SHP77 treated with DMSO at 0.1 percent for 48 hours (cell line): ENCODE results near the gene AVPI1.
"Not testable (repeated sequence)": the region's sequence is repeated elsewhere in the genome, so short reads cannot be mapped to it uniquely, and the experiment has no call there.

ENCODE experiments used
- DNase-seq: peaks from one replicate; lab custom pipeline; 2025; lab: John Stamatoyannopoulos, UW

AVPI1 gene

DNA sequence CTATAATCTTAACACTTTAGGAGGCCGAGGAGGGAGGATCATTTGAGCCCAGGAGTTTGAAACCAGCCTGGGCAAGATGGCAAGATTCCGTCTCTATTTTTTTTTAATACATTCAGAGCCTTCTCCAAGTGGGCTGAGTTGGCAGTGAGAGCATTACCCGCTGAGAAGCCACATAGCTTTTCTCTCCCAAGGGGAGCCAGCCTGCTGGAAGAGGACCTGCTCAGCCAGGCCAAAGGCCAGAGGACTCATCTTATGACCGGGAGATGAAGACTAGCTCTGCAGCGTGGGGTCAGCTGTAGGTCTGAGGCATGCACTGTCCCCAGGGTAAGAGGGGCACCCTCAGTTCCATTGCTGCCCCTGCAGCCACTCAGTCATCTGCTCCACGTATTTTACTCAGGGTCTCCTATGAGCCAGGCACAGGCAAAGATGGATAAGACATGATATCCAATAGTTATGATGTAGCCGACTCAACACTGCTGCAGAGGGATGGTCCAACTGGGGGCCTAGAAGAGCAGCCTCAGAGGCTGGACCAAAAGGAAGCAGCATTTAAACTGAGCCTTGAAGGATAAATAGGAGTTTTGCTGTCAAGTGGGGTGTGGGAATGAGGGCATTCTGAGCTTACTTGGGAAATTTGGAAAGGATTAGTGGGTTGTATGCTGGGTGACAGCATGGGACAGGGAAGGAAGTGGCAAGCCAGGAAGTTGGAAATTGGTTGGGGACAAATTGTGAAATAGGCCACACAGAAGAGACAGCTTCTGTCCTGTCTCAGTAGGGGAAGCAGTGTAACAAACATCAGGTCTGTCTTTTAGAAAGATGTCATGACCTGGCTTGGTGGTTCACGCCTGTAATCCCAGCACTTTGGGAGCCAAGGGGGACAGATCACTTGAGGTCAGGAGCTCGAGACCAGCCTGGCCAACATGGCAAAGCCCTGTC is 24.9 kb upstream of the AVPI1 start:
- DNase-seq, result no peak

DNA sequence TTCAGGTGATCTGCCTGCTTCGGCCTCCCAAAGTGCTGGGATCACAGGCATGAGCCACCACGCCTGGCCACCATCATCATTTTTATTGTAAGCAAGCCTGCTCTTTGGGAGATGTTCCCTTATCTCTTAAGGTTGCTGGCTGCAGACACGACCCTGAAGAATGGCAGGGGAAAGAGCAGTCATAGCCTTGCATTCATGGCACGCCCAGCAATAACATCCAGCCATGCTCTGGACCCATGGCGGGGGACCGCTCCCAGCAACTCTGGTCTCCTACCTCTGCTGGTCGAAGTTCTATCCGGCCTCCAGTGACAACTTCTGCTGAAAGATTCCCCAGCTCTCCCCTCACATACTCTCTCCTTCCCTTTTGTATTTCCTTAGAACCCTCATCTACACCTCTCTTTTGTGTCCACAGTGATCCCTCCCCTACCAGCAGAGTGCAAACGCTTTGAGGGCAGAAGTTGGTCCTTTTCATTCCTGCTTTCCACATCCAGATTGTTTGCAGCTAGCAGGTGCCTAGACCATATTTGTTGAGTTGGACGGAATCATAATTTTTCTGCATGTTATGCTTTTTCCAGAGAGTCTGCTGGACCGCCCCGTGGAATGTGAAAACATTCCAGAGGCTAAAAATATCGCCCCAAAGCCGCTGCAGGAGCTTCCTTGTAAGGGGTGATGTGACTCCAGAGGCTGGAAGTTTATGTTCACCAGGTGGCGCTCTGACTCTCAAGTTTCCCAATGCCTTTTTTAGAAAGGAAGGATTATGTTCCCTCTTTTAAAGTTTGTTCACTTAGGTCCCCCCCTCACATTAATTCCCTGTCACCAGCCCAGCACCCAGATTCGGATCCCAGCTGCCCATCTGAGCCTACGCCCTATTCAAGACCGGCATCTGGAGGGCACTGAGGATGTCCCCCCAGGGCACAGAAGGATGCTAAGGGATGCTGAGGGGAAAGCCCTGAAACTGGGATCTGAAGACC is 22.2 kb upstream of the AVPI1 start:
- no peak for DNase-seq

DNA sequence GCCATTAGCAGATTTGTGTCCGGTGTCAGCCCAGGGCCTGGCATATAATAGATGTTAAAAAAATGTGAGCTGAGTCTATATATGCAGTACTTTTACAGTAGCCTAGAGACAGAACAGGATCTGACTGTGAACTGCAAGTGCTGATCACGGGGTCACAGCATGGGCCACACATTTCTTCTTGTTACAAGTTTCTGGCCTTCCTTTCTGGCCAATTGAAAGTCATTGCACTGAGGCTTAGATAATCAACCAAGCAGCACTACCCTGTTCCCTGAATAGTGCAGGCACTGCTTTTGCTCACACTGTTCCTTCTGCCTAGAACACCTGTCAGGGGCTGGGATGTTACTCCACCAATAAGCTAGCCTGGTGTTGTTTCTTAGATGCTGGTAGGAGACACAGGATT is 21.1 kb upstream of the AVPI1 start:
- DNase-seq, result no peak

DNA sequence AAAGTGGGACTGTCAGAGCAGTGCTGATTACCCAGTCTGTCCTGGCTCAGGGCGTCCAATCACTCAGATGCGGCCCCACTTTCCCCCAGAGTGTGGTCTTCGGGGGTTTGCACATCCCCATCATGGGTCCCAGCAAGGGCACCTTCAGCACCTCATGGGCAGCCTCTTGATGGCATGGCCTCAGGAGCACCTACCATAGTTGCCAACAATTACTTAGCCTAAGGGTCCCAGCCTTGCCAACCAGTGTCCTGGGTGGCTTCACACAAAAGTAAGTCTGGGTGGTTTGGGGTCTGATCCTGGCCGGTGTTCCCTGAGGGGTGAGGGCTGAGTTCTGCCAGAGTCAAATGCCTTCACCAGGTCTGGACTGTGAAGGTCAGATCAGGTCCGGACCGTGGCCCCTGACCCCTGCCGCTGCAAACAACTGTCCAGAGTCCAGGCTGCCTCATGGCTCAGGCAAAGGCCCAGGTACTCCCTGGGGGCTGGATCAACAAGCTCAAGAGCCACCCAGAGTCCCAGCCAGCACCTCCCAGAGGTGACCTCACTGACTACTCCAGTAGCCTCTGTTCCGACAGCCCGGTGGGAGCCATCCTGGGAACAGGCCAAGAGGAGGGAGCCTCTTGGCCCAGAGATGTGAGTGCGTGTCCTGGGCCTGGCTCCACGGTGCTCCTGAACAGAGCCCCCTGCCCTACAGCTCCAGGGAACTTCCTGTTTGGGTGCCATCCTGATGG is 20.3 kb upstream of the AVPI1 start:
- no peak for DNase-seq

DNA sequence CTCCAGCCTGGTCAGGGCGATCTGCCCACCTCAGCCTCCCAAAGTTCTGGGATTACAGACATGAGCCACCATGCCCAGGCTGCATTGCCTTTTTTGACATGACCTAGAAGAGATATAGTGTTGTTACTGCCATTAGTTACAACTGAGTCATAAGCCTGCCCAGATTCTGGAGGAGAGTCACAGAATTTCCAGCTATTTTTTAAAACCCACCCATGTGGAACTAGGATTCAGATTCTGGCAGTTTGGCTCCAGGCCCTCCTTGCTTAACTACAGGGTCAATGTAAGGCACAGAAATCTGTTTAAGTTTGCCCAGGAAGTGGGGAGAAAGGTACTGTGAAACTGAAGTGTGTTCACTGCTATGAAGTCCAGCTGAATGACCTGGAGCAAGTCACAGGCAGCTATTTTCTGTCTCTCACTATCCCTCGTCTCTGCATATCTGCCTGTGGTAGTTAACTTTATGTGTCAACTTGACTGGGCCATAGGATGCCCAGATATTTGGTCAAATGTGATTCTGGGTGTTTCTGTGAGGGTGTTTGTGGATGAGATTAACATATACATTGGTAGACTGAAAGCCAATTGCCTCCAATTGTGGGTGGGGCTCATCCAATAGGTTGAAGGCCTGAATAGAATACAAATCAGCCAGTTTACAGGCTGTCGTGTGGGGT is 18.1 kb upstream of the AVPI1 start:
- no peak for DNase-seq

DNA sequence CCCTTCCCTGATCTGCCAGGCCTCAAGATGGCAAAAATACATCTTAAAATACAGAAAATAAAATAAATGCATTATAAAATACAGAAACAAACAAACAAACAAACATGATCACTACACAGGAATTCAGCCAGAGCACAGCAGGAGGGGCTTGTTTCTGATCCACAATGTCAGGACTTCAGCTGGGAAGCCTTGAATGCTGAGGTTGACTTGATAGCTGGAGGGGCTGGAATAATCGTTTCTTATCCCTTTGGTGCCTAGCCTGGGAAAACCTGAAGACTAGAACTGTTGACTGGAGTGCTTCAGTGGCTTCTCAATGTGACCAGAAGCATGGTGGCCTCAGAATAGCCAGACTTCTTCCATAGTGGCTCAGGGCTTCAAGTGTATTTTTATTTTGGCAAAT is 17.3 kb upstream of the AVPI1 start:
- no peak for DNase-seq

DNA sequence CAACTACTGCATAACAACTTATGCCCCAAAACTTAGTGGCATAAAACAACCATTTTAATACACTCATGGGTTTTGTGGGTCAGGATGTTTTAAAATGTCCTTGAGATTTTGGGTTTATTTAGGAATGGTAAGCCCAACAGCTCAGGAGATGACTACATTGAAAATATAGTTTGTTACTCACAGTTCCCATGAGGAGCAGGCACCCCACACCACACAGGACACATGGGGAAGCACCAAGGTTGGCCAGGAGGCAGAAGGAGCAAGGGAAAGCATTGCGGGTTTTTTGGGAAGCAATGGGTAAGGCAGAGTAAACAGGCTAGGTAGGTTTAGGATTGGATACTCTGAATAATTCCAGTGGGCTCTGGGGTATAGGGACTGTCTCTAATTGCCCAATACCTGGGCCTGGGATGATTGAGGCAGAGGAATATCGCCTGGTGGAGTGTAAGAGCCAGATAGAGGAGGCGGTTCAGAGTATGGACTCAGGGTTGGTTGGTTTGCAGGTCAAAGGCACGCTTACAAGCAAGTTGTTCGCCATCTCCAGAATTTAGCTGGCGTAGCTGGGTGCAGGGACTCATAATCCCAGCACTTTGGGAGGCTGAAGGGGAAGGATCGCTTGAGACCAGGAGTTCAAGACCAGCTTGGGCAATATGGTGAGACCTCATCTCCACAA is 16.5 kb upstream of the AVPI1 start:
- no peak for DNase-seq

DNA sequence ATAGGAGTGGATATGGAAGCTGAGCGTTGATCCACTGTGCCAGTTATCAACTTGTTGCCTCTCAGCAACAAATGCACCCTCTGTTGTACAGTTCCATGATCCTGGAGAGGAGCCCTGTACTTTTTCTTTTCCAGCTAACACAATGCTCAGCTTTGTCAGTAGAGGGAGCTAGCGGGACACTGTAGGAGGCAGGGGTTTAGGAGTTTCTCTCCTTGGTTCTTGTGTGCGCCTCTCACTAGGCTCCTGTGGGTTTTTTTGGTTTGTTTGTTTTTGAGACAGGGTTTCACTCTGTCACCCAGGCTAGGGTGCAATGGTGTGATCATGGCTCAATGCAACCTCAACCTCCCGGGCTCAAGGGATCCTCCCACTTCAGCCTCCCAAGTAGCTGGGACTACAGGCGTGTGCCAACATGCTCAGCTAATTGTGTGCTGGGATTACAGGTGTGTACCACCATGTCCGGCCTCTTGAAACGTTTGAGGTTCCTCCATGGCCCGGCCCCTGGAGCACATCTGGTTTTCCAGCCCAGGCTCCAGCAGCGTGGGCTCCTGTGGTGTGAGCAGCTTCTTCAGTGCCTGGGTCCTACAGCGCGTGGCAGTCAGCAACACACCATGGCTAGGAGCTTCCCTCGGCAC is 14.5 kb upstream of the AVPI1 start:
- peak; percentile 21 for DNase-seq

DNA sequence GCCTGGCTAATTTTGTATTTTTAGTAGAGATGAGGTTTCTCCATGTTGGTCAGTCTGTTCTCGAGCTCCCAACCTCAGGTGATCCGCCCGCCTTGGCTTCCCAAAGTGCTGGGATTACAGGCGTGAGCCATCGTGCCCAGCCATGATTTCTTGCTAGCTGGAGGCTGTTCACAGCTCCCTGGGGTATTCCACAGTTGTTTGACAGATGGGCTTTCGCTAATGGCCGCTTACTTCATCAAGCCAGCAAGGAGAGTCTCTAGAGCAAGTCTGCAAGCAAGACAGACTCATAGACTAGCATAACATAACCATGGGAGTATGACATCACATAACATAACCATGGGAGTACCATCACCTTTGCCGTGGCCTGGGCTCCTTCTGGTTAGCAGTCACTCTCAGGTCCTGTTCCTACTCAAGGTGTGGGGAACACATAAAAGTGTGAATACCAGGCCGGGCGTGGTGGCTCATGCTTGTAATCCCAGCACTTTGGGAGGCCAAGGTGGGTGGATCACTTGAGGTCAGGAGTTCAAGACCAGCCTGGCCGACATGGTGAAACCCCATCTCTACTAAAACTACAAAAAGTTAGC is 11.1 kb upstream of the AVPI1 start:
- DNase-seq, result not testable (repeated sequence)

DNA sequence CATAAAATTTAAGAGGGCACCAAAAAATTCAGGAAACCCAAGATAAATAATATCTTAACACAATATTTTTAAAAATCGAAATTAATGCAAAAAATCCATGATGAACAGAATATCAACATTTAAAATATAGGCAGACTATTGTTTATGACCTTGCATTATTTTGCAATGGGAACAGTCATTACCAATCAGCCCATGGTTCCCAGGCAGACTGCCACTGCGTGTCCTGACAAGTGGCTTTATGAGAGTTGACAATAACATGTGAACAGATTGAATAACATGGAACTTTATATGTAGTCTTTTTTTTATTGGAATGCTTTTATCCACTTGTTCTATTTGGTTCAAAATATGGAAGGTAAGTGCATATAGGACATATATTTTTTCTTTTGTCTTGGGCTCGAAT is 3.1 kb upstream of the AVPI1 start:
- DNase-seq, result no peak

DNA sequence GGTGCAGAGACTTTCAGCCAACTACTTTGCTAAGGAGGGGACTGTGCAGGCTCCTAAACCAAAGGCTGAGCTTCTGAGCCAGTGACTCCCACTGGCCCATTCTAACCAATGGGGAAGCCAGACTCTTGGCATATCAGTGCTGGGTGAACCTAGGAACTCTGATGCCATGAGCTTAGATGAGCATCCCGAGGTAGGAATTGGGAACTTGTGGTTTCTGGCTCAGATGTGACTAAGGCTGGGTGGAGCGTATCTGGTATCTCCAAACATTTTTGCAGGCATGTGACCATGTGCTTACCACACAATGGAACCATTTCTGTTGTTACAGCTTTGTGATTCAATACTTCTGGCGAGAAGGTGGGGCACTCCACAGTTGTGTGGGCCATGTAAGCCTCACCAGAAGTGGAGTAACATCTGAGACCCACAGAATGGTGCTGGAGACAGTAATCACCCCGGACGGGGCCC is 2.5 kb upstream of the AVPI1 start:
- DNase-seq, result no peak

DNA sequence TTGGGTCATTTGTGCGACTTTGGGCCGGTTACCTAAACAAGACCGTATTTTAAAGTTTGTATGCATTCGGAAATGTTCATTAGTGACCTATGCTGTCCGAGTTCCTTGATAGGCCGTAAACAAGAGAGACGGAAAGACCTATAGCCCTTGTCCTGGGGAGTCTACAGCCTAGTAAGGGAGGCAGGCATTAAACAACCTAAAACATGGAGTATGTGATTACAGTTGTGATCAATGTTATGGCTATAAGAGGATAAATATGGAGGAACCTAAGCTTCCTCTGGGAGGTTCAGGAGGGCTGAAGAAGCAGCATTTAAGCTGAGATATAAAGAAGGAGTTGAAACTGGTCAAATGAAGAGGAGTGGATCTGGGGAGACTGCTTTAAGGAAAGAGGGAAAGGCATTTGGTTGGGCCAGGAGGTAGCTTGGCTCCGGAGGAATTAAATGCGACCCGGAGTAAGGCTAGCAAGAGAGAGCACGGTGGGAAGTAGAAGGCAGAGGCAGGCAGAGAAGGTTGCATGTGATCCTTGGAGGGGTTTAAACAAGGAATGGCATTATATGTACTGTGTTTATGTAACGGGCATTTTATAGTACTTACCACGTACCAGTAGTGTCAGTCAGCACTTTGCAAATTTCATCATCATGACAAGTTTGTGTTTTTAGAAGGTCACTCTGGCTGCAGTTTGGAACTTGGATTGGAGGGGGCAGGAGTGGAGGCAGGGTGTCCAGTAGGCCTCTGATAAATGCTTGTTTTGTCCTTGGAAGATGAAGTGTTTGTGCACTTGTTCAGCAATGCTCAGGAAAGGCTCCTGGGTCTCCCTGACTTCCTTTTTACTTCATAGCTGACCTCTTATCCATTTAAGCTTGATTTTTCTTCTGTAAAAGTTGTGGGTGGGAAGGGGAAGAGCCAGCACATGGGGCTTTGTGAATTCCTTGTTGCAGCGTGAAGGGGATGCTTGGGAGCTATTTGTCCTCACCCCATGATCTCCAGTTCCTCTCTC is 1.0 kb upstream of the AVPI1 start:
- DNase-seq, result peak; percentile 51

DNA sequence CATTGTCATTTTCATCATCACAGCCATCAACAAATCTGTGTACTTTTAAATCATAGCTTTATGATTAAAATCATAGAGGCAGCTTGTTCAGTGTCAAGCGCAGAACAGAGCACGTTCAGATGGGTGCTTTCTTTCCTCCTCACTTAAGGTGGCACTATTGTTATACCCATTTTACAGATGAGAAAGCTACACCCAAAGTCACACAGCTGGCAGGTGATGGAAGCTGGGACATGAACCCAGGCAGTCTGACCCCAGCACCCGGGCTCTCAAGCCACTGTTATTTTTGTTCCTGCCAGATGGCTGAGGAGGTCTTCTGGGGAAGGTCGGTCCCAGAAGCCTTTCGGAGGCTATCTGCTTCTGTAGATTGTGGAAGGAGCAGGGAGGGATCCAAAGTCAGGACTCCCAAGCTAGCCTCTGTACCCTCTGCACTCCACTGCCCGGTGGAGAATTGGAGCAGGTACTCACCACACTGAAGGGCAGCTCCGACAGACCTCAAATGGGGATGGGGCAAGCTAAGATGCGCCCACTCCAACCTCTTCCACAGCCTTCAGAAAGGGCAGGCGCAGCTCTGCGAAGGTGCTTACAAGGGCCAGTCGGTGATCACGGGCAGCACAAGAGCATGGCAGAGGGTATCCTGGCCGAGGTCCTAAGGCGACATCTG is 610 bp downstream of the AVPI1 start:
- no peak for DNase-seq

DNA sequence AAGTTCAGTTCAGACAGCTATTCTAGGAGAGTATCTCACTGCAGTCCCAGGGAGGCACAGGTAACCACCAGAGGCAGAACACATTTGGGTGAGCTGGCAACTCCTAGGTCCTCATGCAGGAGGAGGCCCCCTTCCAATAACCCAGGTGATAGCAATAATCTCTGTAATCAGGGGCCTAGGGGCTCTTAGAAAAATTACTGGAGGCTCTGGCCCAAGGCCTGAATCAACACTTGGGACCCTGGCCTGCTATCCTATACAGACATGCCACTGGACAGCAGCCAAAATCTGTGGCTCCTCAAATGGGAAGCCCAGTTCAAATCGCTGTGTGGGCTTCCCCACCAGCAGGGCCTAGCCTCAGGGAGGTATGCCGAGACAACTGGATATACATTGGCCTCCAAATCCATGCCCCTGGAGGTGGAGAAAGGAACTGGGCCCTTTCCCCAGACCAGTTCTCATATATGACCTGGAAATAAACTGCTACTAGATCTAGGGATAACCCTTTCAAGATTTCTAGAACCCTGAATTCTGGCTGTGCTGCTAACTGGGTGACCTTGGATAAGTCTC is 1.6 kb downstream of the AVPI1 start:
- no peak for DNase-seq

DNA sequence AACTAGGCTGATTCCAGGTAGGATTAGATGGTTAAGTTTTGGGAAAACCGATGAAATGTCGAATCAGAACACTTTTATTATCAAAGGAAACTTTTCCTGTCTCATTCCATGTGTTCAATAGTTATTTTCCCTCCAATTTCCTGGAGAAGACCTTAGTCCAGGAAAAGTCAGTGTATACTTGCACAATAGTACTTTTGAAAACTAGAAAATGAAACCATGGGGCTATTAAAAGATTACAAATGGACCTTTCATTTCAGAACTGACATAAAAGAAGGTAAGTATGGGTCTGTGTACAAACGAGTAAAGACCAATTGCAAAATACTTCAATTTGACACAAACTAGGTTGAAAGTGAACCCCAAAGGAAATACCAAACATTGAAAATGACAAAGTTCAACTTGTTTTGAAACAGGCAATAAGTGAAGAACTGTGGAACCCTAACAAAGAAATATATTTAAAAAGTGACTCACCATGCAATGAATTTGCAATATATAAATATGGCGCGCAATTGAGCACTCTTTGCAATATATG is 2.1 kb downstream of the AVPI1 start:
- DNase-seq, result no peak

DNA sequence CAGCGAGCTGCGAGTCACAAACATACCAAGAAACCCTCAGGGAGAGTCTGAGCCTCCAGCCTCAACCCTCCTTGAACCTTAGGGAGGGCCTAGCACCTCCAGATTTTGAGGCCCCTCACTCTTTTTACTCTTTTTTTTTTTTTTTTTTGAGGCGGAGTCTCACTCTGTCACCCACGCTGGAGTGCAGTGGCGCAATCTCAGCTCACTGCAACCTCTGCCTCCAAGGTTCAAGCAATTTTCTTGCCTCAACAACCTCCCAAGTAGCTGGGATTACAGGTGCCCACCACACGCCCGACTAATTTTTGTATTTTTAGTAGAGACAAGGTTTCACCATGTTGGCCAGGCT is 2.7 kb downstream of the AVPI1 start:
- not testable (repeated sequence) for DNase-seq

DNA sequence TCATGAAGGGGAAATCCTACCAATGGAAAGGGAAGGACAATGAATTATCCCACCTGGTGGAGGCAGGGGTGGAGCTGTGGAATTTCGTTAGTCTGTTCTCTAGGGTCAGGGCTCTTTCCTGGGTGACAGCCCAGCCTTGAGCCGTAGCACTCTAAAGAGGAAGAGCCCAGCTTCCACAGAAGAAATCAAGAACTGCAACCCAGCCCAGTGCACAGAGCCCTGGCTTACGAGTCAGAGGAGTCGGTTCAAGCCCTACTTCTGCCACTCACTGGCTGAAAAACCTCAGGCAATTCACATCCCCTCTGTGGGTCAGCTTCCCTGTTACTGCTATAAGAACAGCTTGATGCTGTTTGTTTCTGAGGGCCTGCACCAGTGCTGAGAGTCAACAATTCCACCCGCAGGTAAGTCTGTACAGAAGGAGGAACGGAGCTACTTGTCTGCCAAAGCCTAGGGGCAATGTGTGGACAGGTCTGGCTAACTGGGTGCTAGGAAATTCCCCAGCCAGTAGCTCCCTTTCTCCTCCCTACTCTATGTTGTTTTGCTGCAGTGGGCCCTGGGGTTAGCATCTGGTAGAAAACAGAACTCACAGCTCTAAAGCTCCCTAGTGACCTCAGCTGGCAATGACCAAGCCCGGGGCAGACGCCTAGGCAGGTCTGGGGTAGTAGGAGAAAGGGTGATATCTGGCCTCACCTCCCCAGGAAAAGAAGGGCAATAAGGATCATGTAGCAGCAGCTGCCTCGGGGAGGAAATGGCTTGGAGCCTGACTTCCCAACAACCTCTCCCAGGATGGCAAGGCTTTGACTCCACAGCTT is 3.3 kb downstream of the AVPI1 start:
- DNase-seq, result no peak
